HL-60 (cell line): ENCODE measurements around the gene OSBPL3.

Source experiments
- POLR2AphosphoS5 ChIP-seq: IDR thresholded peaks from 2 replicates; pipeline ENCODE4 v1.6.1; 2012; ENCODE audit warnings: low read depth
- TF ChIP-seq, protein P1 (sequence below): IDR thresholded peaks from one replicate; pipeline ENCODE4 v1.5.1; 2011; ENCODE audit warnings: low read length, control low read depth, inconsistent platforms; ENCODE audit not compliant: insufficient read depth

DNA sequence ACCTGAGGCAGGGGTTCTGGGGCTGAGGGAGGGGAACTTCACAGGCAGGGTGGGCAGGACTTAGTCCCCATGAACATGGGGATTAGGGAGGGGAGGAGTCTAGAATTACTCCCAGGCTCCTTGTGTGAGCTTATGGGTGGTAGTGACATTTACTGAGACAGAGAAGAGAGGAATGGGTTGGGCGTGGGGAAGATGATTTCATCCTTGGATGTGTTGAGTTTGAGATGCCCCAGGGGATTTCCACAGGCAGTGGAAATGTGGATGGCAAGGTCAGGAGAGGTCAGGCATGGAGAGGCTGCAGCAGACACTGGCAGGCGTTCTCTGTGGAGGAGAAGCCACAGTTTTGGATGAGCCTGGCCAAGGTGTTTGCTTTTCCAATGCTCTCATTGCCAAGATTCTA, 196.3 kb downstream of the OSBPL3 start:
- no peak for TF ChIP-seq POLR2AphosphoS5
- TF ChIP-seq, protein P1, sequence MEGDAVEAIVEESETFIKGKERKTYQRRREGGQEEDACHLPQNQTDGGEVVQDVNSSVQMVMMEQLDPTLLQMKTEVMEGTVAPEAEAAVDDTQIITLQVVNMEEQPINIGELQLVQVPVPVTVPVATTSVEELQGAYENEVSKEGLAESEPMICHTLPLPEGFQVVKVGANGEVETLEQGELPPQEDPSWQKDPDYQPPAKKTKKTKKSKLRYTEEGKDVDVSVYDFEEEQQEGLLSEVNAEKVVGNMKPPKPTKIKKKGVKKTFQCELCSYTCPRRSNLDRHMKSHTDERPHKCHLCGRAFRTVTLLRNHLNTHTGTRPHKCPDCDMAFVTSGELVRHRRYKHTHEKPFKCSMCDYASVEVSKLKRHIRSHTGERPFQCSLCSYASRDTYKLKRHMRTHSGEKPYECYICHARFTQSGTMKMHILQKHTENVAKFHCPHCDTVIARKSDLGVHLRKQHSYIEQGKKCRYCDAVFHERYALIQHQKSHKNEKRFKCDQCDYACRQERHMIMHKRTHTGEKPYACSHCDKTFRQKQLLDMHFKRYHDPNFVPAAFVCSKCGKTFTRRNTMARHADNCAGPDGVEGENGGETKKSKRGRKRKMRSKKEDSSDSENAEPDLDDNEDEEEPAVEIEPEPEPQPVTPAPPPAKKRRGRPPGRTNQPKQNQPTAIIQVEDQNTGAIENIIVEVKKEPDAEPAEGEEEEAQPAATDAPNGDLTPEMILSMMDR = no peak
